Measurements from ENCODE around the gene NFKBIE.
"Not testable (repeated sequence)": the region's sequence is repeated elsewhere in the genome, so short reads cannot be mapped to it uniquely, and the experiment has no call there.

Gene NFKBIE, protein sequence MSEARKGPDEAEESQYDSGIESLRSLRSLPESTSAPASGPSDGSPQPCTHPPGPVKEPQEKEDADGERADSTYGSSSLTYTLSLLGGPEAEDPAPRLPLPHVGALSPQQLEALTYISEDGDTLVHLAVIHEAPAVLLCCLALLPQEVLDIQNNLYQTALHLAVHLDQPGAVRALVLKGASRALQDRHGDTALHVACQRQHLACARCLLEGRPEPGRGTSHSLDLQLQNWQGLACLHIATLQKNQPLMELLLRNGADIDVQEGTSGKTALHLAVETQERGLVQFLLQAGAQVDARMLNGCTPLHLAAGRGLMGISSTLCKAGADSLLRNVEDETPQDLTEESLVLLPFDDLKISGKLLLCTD

DNA sequence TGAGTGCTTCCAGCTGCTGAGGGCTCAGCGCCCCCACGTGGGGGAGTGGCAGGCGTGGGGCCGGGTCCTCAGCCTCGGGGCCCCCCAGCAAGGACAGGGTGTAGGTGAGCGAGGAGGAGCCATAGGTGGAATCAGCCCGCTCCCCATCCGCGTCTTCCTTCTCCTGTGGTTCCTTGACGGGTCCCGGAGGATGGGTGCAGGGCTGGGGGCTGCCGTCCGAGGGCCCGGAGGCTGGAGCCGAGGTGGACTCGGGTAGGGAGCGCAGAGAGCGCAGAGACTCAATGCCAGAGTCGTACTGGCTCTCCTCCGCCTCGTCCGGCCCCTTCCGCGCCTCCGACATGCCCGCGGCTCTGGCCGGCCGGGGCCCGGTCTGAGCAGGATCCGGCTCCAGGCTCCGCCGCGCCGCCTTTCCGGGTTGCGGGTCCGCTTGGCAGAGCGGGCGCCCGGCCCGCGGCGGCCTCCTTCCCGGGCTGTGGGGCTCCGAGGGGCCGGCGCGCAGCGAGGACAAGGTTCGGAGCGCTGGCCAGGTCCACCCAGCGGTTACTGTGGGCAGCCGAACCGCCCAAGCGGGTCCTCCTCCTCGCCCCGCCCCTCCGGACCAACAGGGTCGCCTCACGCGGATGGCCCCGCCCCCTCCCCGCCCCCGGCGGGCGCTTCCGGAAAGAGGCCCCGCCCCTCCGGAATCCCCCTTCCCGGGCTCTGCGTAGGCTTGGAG, at the start of gene NFKBIE:
NFKBIE (minus strand) TSS at position 545 of the 715 bp plus-strand sequence; CDS start at position 340, 205 bp downstream.
- DNase-seq: peak; percentile 92 to 94

- not testable (repeated sequence) for DNase-seq
These were observed 49.3 kb upstream of the NFKBIE start for GRCh38 chr6:44314657-44315056.

- DNase-seq: peak; percentile 88 to 93
These were observed 47.8 kb upstream of the NFKBIE start, which contains the start of gene AARS2 for GRCh38 chr6:44312901-44313788. AARS2 (minus strand) TSS chr6:44313347; CDS start chr6:44313323, 24 bp downstream.

GRCh38 chr6:44311767-44312166, 46.4 kb upstream of the NFKBIE start:
- DNase-seq: no peak

DNA sequence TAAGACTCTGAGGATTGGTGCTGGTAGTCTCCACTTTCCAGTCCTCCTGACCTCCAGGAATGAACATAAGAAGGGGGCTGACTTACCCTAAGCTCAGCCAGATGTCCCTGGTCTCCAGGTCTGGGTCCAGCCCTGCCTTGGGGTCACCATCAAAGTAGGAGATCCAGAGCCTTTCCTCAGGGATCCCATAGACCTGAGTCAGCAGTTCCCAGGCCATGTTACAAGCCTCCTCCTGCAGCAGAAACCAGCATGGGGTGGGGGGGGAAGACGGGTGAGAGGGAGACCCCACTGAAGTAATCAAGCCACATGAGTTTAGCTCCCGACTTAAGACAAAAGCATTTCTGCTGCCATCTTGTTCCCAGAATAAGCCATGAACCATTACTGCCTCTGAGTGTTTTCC, 46.0 kb upstream of the NFKBIE start:
- DNase-seq: no peak

GRCh38 chr6:44310241-44310640, 44.9 kb upstream of the NFKBIE start:
- DNase-seq: no peak

DNA sequence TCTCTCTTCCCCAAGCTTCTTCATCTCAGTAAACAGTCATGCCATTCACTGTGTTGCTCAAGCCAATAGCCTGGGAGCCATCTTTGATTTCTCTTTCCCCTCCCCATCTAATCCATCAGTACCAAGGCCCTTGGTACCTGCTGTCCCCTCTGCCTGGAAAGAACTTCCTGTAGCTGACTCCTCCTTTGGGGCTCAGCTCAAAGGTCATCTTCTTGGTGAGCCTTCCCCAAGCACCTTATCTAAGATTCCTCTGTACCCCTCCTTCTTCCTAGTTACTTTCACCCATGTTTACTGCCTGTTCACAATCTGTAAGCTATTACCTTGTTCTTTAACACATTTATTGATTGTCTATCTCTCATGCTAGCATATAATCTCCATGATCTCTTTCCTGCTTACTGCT, 44.3 kb upstream of the NFKBIE start:
- no peak for DNase-seq

DNA sequence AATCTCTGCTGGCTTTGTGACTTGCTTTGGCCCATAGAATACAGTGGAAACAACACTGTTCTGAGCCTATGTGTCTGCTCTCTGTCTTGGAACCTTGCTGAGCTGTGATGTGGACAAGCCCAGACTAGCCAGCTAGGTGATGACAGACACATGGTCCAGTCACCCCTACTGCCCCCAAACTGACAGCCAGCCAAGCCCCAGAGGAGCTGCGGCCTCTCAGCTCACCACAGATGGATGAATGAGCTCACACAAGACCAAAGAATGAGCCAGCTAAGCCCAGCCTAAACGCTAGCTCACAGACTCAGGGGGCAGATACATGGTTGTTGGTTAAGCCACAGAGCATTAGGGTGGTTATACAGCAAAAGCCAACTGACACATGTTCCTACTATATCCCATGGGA, 43.7 kb upstream of the NFKBIE start:
- DNase-seq: no peak

DNA sequence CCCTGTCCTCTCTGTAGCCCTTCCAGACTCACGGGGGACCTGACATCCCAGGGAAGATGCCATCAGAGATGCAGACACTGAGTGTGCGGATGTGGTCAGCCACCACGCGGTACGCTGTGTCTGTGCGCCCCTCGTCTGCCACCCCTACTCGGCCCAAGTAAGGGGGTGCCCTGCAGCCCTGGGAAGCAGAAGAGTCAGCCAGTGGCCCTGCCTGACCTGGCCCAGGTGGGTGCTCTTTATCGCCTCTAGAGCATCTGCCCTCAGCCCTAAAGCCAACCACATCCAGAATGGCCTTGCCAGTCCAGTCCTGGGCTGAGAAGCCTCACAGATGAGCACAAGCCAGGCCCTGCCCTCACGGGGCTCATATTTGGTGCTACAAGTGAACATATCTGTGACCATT, 41.9 kb upstream of the NFKBIE start:
- DNase-seq: no peak

DNA sequence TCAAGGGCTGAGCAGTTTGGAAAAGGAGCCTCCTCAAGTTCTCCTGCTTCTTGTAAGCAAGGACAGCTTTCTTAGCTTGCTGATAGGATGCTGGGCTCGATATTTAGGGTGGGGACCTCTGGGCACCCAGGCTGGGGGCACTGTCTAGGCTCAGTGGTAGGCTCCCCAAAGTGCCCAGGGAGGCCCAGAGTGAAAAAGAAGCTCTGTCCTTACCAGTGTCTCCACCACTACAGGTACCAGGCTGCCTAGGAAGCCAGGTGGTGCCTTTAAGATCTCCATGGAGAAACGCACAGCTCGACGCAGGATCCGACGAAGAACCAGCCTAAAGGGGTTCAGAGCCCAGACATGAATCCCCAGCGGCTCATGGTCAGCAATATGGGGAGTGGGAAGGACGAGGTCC, 41.4 kb upstream of the NFKBIE start:
- DNase-seq: no peak

DNA sequence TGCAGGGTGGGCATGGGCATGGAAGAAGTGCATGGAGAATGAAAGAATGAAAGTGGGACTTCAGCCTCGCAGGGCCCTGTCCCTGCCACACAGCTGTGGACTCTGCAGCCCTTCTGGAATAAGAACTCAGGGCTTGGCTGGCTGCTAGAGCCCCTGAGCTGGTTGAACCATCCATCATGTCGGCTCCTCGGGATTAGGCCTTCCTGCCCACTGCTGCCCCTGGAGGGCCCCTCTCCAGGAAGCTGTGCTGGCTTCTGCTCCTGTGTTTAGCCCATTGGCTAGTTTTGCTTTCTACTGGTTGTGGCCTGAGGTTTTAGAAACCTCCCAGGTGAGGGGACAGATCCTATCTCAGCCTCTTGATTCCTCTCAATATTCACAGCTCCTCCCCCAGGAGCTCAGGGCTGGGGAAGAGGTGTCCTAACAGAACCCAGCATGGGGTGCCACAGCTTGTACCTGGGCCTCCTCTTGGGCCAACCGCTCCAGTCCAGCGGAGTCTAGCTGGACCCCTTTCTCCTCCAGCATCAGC, 39.9 kb upstream of the NFKBIE start:
- no peak for DNase-seq

DNA sequence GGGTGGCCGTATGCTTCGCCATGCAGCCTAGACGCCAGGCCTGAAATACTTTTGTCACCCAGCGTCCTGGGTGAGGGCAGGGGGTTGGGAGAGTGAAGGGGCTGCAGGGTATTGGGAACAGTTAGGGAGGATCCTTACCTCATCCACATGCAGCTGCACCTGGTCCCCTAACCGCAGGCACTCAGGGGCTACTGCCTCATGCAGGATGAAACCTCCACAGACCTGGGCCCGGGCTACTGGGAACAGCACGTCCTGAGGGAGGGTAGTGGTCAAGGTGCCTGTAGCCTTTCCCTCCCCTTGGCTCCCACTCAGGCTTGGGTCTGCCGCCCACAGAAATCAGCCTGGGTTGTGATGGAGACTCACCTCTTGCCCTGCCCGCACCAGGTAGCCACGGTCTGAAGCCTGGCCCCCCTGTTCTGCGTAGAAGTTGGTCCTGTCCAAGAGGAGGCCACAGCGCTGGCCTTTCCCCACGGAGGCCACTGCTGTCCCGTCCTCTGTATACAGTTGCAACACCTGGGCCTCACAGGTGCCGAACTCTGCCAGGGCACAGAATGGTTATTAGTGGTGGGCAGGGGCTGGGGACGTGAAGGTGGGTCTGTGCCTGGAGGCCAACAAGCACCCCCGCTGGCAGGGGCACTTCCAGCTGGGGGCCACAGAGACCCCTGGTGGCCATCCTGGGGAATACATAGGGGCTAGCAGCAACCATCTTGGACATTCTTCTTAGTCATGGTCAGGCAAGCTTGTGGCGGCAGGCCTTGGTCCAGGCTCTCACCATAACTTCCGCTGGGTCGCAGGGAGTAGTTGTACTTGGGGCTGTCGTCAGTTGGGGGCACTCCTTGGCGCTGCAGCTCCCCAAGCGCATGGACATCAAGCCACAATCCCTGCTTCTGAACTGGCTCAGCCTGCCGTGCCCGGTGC, 39.2 kb upstream of the NFKBIE start:
- peak; percentile 22 to 31 for DNase-seq

DNA sequence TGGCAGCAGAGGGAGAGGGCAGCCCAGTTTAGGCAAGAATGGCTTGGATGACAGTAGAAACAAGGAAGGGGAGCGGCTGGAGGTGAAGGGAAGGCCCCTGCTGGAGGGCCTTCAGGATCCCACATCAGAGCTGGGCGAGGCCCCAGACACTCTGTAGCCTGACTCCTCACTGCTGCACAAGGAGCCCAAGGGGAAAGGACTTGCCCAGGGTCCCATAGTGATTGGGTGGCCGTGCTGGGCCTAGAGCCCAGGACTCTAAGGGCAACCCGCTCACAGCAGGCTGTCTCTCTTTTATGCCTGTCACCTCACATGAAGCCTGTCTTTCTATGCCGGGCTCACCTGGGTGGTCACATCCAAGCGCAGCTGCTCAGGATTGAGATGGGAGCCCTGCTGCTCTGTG, 38.5 kb upstream of the NFKBIE start:
- no peak for DNase-seq

DNA sequence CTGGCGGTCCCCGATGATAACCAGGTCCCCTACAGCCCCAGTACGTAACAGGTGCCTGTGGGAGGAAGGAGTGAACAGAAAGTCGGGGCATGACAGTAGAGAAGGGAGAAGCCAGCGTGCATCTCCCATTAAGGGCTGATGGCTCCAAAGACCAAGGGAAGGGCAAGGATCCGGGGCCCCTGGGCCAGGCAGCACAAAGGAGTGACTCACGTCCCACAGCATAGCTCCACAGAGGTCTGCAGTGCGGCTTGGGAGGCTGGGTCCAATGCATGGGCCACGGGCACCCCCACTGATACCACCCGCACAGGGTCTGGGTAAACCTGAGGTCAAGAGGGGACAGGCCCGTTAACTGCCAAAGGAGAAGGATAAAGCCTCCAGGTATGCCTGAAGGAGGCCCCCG, 37.5 kb upstream of the NFKBIE start:
- no peak for DNase-seq

- no peak for DNase-seq
These were observed 36.6 kb upstream of the NFKBIE start for GRCh38 chr6:44301782-44302564.

- no peak for DNase-seq
These were observed 35.8 kb upstream of the NFKBIE start for GRCh38 chr6:44301106-44301505.

DNA sequence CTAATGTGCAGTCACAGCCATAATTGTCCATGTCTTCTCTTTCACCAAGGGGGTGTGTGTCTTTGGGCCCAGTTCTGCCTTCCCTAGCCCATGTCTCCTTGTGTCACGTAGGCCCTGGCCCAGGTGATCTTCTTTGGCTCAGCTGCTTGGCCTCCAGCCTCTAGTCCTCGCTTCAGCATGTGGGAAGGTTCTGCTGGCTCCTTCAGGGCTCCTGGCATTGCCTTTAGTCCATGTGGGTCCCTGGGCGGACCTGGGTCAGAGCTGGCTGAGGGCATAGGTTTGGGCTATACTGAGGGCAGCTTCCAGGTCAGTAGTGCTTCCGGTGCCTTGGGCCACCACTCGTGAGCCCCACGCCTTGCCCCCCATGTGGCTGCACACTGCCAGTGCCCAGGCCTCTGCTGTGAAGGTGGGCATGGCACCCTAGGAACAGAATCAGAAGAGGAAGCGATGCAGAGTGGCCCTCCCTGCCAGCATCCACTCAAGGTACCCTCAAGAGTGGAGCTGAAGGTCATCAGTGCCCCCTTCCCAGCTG, 35.0 kb upstream of the NFKBIE start:
- DNase-seq: no peak

DNA sequence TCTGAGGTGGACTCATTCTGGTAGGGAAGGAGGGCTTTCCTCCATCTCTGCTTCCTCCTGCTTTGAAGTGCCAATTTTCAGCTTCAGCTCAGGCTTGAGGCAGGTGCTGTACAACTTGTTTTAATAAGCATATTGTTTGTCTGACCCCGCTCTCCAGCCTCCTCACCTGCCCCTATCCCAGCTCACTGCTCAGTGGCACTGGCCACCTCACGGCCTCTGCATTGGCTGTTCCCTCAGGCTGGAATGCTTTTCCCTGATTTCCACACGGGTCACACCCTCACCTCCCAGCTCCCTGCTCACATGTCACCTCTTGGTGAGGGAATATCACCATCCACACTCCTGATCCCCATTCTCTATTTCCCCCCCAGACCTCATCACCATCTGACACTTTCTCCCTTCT, 33.5 kb upstream of the NFKBIE start:
- DNase-seq: no peak

GRCh38 chr6:44298055-44298803, 32.9 kb upstream of the NFKBIE start:
- DNase-seq: no peak

Data from activated CD4-positive, alpha-beta T cell treated with anti-CD3 and anti-CD28 coated beads, Interleukin-2, amount 50 U/mL, for 4 hours (primary cell).